B cell (primary cell): ENCODE results near the gene TTC14. TPM values are rescaled to one million over a fixed set of nuclear protein-coding genes. Genes with fewer than 3 reads are reported as not detected.
"Not testable (repeated sequence)": the region's sequence is repeated elsewhere in the genome, so short reads cannot be mapped to it uniquely, and the experiment has no call there.

ENCODE experiments used
- ATAC-seq: fragments of 200-7000 bp; cut with Tn5 transposase; one replicate; pipeline ENCODE4 v1.10.0; 2021; ENCODE audit warnings: low read depth, mild to moderate bottlenecking, moderate number of reproducible peaks, moderate library complexity
- CTCF ChIA-PET: fragments of 350-600 bp; sonication (Branson Sonifier 250); formaldehyde crosslinking; loops from one replicate; lab custom pipeline; 2021; ENCODE audit warnings: antibody characterized with exemption, inconsistent platforms; lab: Charles Lee
- POLR2A ChIA-PET: fragments of 350-600 bp; sonication (Branson Sonifier 250); formaldehyde crosslinking; loops from one replicate; lab custom pipeline; 2021; ENCODE audit warnings: antibody characterized with exemption; lab: Charles Lee
- DNase-seq: peaks from one replicate; pipeline ENCODE4 v3.0.0; 2013
- H2AFZ ChIP-seq: 2 replicates; pipeline ENCODE4 v1.6.1; 2012; ENCODE audit warnings: mild to moderate bottlenecking, low read depth, low read length; ENCODE audit not compliant: insufficient read depth, poor library complexity, severe bottlenecking
- H3K27ac ChIP-seq, 2 donors: 1 replicate in 1 of 2; 2 replicates in 1 of 2; pipeline ENCODE4 v1.5.1; 2012 to 2013; ENCODE audit warnings: low read length in 2 of 2, mild to moderate bottlenecking in 2 of 2, moderate library complexity in 1 of 2
- H3K27me3 ChIP-seq, 4 experiments: fragments of 200-600 bp in 1 of 4; sonication (generic) in 1 of 4; replicated peaks in 1 of 4; 1 replicate in 2 of 4; 2 replicates in 2 of 4; pipeline versions ENCODE4 v1.6.1 to v1.7.0; 2013 to 2016; ENCODE audit warnings: low read length in 3 of 4, mild to moderate bottlenecking in 2 of 4, mixed read lengths in 1 of 4, moderate library complexity in 1 of 4; ENCODE audit not compliant: insufficient read depth in 4 of 4, control insufficient read depth in 3 of 4; ENCODE audit errors: control extremely low read depth in 1 of 4
- H3K36me3 ChIP-seq, 2 experiments: replicated peaks in 1 of 2; 1 replicate in 1 of 2; 2 replicates in 1 of 2; pipeline versions ENCODE4 v1.6.1 to v1.7.1; 2013; ENCODE audit warnings: low read length in 1 of 2; ENCODE audit not compliant: insufficient read depth in 2 of 2, control insufficient read depth in 1 of 2; ENCODE audit errors: control extremely low read depth in 1 of 2, extremely low read depth in 1 of 2
- H3K4me1 ChIP-seq, 2 donors: fragments of 200-600 bp in 1 of 2; sonication (generic) in 1 of 2; 1 replicate in 1 of 2; 2 replicates in 1 of 2; pipeline versions ENCODE4 v1.5.1 to v1.6.1; 2013 to 2017; ENCODE audit warnings: low read length in 2 of 2; ENCODE audit not compliant: control insufficient read depth in 2 of 2, insufficient read depth in 2 of 2
- H3K4me2 ChIP-seq: replicated peaks from 2 replicates; pipeline ENCODE3; 2012; ENCODE audit warnings: mild to moderate bottlenecking, low read depth, low read length; ENCODE audit not compliant: poor library complexity, severe bottlenecking
- H3K4me3 ChIP-seq, 5 experiments: fragments of 200-600 bp in 1 of 5; sonication (generic) in 1 of 5; 1 replicate in 3 of 5; 2 replicates in 2 of 5; pipeline versions ENCODE4 v1.5.1 to v1.7.0; 2011 to 2016; ENCODE audit warnings: low read length in 4 of 5, mild to moderate bottlenecking in 4 of 5, low read depth in 2 of 5, control low read depth in 1 of 5, moderate library complexity in 1 of 5; ENCODE audit not compliant: insufficient read depth in 1 of 5; ENCODE audit errors: control extremely low read depth in 1 of 5, extremely low read depth in 1 of 5
- H3K79me2 ChIP-seq: fragments of 200-600 bp; sonication (generic); one replicate; pipeline ENCODE4 v1.6.0; 2016; ENCODE audit warnings: low read length; ENCODE audit not compliant: control insufficient read depth, insufficient read depth
- H3K9ac ChIP-seq: fragments of 200-600 bp; sonication (generic); 2 replicates; pipeline ENCODE4 v1.6.1; 2017; ENCODE audit warnings: mild to moderate bottlenecking, low read length, moderate library complexity
- H3K9me3 ChIP-seq, 3 donors: one replicate each; pipeline versions ENCODE4 v1.6.1 to v1.7.1; 2013; ENCODE audit warnings: low read length in 2 of 3; ENCODE audit not compliant: control insufficient read depth in 2 of 3, insufficient read depth in 1 of 3; ENCODE audit errors: control extremely low read depth in 1 of 3
- H4K20me1 ChIP-seq: 2 replicates; pipeline ENCODE4 v1.6.0; 2012; ENCODE audit warnings: mild to moderate bottlenecking, low read length; ENCODE audit not compliant: insufficient read depth, control insufficient read depth, poor library complexity, severe bottlenecking
- H3K27ac Mint-ChIP-seq: one replicate; pipeline ENCODE4 v1.8.0; 2021; ENCODE audit warnings: mixed read lengths
- H3K27me3 Mint-ChIP-seq: one replicate; pipeline ENCODE4 v1.8.0; 2021; ENCODE audit warnings: mixed read lengths
- H3K4me1 Mint-ChIP-seq: one replicate; pipeline ENCODE4 v1.8.0; 2021; ENCODE audit warnings: mixed read lengths
- H3K4me3 Mint-ChIP-seq: one replicate; pipeline ENCODE4 v1.8.0; 2021; ENCODE audit warnings: mixed read lengths
- H3K9me3 Mint-ChIP-seq: one replicate; pipeline ENCODE4 v1.8.0; 2022; ENCODE audit warnings: mixed read lengths; ENCODE audit not compliant: insufficient read depth
- EZH2 ChIP-seq: IDR thresholded peaks from 2 replicates; pipeline ENCODE4 v1.6.1; 2012; ENCODE audit warnings: borderline replicate concordance, low read depth, mild to moderate bottlenecking, moderate library complexity, low read length; ENCODE audit not compliant: insufficient read depth, poor library complexity, severe bottlenecking
- WGBS: methylation state at CpG from one replicate; pipeline ENCODE4 v1.1.5; 2013; ENCODE audit warnings: missing lambda C conversion rate; ENCODE audit not compliant: insufficient coverage; 5-methylcytosine and 5-hydroxymethylcytosine counted together
- intact Hi-C: fragments of 100-400 bp; cut with micrococcal nuclease; formaldehyde crosslinking; loops from one replicate; pipeline ENCODE4 v1.10.0; 2022
- polyA plus RNA-seq: library from polyadenylated mRNA; depleted of rRNA; stranded (reverse); fragments of >200 nt; gene quantifications from 2 replicates; pipeline ENCODE4 v1.2.3, GENCODE V29; 2012
- total RNA-seq, 2 donors: library from RNA; stranded (reverse); fragments of 120-200 nt in 1 of 2; gene quantifications; 1 replicate in 1 of 2; 2 replicates in 1 of 2; pipeline versions ENCODE4 v1.2.3 to v1.2.4, GENCODE V29; 2013 to 2022
- TF ChIP-seq, protein P1 (sequence below): fragments of 200-600 bp; IDR thresholded peaks from one replicate; pipeline ENCODE4 v1.8.0; 2022; ENCODE audit warnings: antibody characterized with exemption, mild to moderate bottlenecking

Gene TTC14
- total and polyA plus RNA-seq, 2 donors (not counting 1 experiment from before 2014, with no cell fraction given) = 43.3 to 136 TPM

GRCh38 chr3:180590396-180590795, 11.6 kb upstream of the TTC14 start:
- no peak overlapping the region for H3K4me2 ChIP-seq
- no peaks in the 10 kb centered on the region for H3K4me1 ChIP-seq
- no peak overlapping the region for H2AFZ ChIP-seq
- Mint-ChIP-seq H3K4me3 (no peak overlapping the region), H3K4me1 (no peaks in the 10 kb centered on the region), H3K27me3 (peaks cover 68% of the 10 kb centered on the region), H3K9me3 (no peaks in the 10 kb centered on the region), H3K27ac (no peak overlapping the region)
- H3K27ac ChIP-seq = no peak overlapping the region
- intact Hi-C loops = no loop called here
- H3K27me3 ChIP-seq = peaks cover 0 to 22% (median 18%) of the 10 kb centered on the region in 4 experiments
- peaks cover 0 to 10% (median 0%) of the 10 kb centered on the region in 3 donors for H3K9me3 ChIP-seq
- no peaks in the 10 kb centered on the region for H3K79me2 ChIP-seq
- no peak overlapping the region for H3K4me3 ChIP-seq
- no peak overlapping the region for H3K9ac ChIP-seq
- DNase-seq (no peak), ATAC-seq (no peak)
- no peaks in the 10 kb centered on the region for H3K36me3 ChIP-seq
- ChIA-PET CTCF (no interaction called here), POLR2A (no interaction called here)
- no peak for TF ChIP-seq EZH2
- TF ChIP-seq, protein P1, sequence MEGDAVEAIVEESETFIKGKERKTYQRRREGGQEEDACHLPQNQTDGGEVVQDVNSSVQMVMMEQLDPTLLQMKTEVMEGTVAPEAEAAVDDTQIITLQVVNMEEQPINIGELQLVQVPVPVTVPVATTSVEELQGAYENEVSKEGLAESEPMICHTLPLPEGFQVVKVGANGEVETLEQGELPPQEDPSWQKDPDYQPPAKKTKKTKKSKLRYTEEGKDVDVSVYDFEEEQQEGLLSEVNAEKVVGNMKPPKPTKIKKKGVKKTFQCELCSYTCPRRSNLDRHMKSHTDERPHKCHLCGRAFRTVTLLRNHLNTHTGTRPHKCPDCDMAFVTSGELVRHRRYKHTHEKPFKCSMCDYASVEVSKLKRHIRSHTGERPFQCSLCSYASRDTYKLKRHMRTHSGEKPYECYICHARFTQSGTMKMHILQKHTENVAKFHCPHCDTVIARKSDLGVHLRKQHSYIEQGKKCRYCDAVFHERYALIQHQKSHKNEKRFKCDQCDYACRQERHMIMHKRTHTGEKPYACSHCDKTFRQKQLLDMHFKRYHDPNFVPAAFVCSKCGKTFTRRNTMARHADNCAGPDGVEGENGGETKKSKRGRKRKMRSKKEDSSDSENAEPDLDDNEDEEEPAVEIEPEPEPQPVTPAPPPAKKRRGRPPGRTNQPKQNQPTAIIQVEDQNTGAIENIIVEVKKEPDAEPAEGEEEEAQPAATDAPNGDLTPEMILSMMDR = no peak
- 94% methylated on average over 23 of the region's 23 CpGs for WGBS
- no peaks in the 10 kb centered on the region for H4K20me1 ChIP-seq

- peaks cover 67% of the 10 kb centered on the region for H3K27me3 Mint-ChIP-seq
- CTCF ChIA-PET, H3K9me3 Mint-ChIP-seq, H3K9ac ChIP-seq, H3K4me1 Mint-ChIP-seq, H3K27ac ChIP-seq, POLR2A ChIA-PET, DNase-seq, H2AFZ ChIP-seq, H3K79me2 ChIP-seq, H4K20me1 ChIP-seq, H3K4me1 ChIP-seq, H3K4me2 ChIP-seq, intact Hi-C loops, H3K9me3 ChIP-seq, H3K4me3 Mint-ChIP-seq, H3K27ac Mint-ChIP-seq, H3K36me3 ChIP-seq, ATAC-seq, H3K4me3 ChIP-seq: not testable (repeated sequence)
- H3K27me3 ChIP-seq = peaks cover 0 to 21% (median 9%) of the 10 kb centered on the region in 4 experiments
- no CpG with 5 or more reads among the region's 7 CpGs for WGBS
Observed at GRCh38 chr3:180593631-180594030, 8.3 kb upstream of the TTC14 start.
